K562 (cell line): ENCODE measurements around the gene TMEM19. TPM values are rescaled to one million over a fixed set of nuclear protein-coding genes. Genes with fewer than 3 reads are reported as not detected.

Experiments used
- ARID2 ChIP-seq: fragments of 450-650 bp; IDR thresholded peaks from 2 replicates; pipeline ENCODE4 v1.6.1; 2017; ENCODE audit warnings: antibody characterized with exemption, mild to moderate bottlenecking
- ATF2 ChIP-seq: sonication (generic); formaldehyde crosslinking; IDR thresholded peaks from 2 replicates; pipeline ENCODE4 v1.8.1; 2022; ENCODE audit warnings: missing genetic modification reagents
- CBX5 ChIP-seq: IDR thresholded peaks from 2 replicates; pipeline ENCODE4 v1.6.1; 2014; ENCODE audit warnings: low read depth, borderline replicate concordance
- CLOCK ChIP-seq: fragments of 250-450 bp; sonication (Bioruptor Pico); IDR thresholded peaks from 2 replicates; pipeline ENCODE4 v1.4.0; 2020; ENCODE audit warnings: mild to moderate bottlenecking, moderate library complexity, borderline replicate concordance
- DNMT1 ChIP-seq: fragments of 450-650 bp; IDR thresholded peaks from 2 replicates; pipeline ENCODE4 v1.6.1; 2016; ENCODE audit warnings: antibody characterized with exemption, mild to moderate bottlenecking
- FOXP1 ChIP-seq: sonication (generic); formaldehyde crosslinking; IDR thresholded peaks from 2 replicates; pipeline ENCODE4 v1.8.0; 2022; ENCODE audit warnings: mild to moderate bottlenecking, missing genetic modification reagents
- HDAC1 ChIP-seq, 2 experiments: fragments of 450-650 bp; IDR thresholded peaks; 2 replicates each; pipeline ENCODE4 v1.6.1; 2016 to 2017; ENCODE audit warnings: inconsistent platforms in 1 of 2, mild to moderate bottlenecking in 1 of 2, moderate library complexity in 1 of 2
- MLX ChIP-seq, 2 experiments: fragments of 450-650 bp in 1 of 2; sonication (generic) in 1 of 2; formaldehyde crosslinking; conservative IDR thresholded peaks; 2 replicates each; pipeline versions ENCODE4 v1.4.0 to v1.8.1; 2020 to 2022; ENCODE audit warnings: mild to moderate bottlenecking in 1 of 2, missing genetic modification reagents in 1 of 2
- NCOA1 ChIP-seq: fragments of 450-650 bp; IDR thresholded peaks from 2 replicates; pipeline ENCODE4 v1.6.1; 2016; ENCODE audit warnings: low read depth
- NFXL1 ChIP-seq: fragments of 450-650 bp; formaldehyde crosslinking; IDR thresholded peaks from 2 replicates; pipeline ENCODE4 v1.4.0; 2021; ENCODE audit warnings: mild to moderate bottlenecking
- RBM34 ChIP-seq: fragments of 200-400 bp; formaldehyde crosslinking; IDR thresholded peaks from 2 replicates; pipeline ENCODE4 v1.6.1; 2018; ENCODE audit warnings: low read length, borderline replicate concordance; ENCODE audit not compliant: insufficient read depth
- RCOR1 ChIP-seq, 2 experiments: IDR thresholded peaks; 2 replicates each; pipeline ENCODE4 v1.6.1; 2012; ENCODE audit warnings: low read depth in 2 of 2, low read length in 2 of 2, borderline replicate concordance in 1 of 2, improper control_type of control experiment in 1 of 2
- SMARCB1 ChIP-seq: IDR thresholded peaks from 2 replicates; pipeline ENCODE4 v1.6.1; 2011; ENCODE audit warnings: improper control_type of control experiment, low read depth; ENCODE audit not compliant: insufficient read length
- TAF1 ChIP-seq: IDR thresholded peaks from 2 replicates; pipeline ENCODE4 v1.6.1; 2011; ENCODE audit warnings: mild to moderate bottlenecking, low read length, moderate library complexity; ENCODE audit not compliant: insufficient read depth, control insufficient read depth, severe bottlenecking; ENCODE audit errors: extremely low read depth
- TFAP4 ChIP-seq: sonication (generic); formaldehyde crosslinking; IDR thresholded peaks from 2 replicates; pipeline ENCODE4 v1.8.0; 2022; ENCODE audit warnings: missing genetic modification reagents, mild to moderate bottlenecking, moderate library complexity, borderline replicate concordance
- XRCC4 ChIP-seq: IDR thresholded peaks from one replicate; pipeline ENCODE4 v1.6.1; 2011; ENCODE audit not compliant: insufficient read depth, insufficient read length; ENCODE audit errors: extremely low read depth
- ZNF143 ChIP-seq: sonication (generic); formaldehyde crosslinking; IDR thresholded peaks from 2 replicates; pipeline ENCODE4 v1.9.0; 2022; ENCODE audit warnings: mild to moderate bottlenecking, missing genetic modification reagents
- ZNF639 ChIP-seq, 2 experiments: fragments of 200-800 bp in 1 of 2; sonication (Bioruptor generic) in 1 of 2; sonication (generic) in 1 of 2; formaldehyde crosslinking in 1 of 2; IDR thresholded peaks in 1 of 2; conservative IDR thresholded peaks in 1 of 2; 2 replicates each; pipeline versions ENCODE4 v1.5.0 to v1.6.1; 2016 to 2020; ENCODE audit warnings: missing compliant biosample characterization in 1 of 2, missing genetic modification characterization in 1 of 2, missing genetic modification reagents in 1 of 2
- ZSCAN29 ChIP-seq: fragments of 450-650 bp; IDR thresholded peaks from 2 replicates; pipeline ENCODE4 v1.6.1; 2017
- polyA plus RNA-seq, 8 experiments: library from polyadenylated mRNA; depleted of rRNA in 4 of 8; stranded (reverse) in 5 of 8; unstranded in 3 of 8; fragments of >200 nt; fragmentation: Nextera tagmentation in 2 of 8; fragmentation: Illumina TruSeq in 1 of 8; extraction: Ambion mirVana in 2 of 8; extraction: Trizol in 1 of 8; gene quantifications; 2 replicates each; pipeline versions ENCODE4 v1.2.1 to v1.2.3, GENCODE V29; 2011 to 2014; ENCODE audit warnings: inconsistent platforms in 1 of 8, missing spikeins in 1 of 8
- total RNA-seq, 7 experiments: library from RNA; depleted of rRNA in 6 of 7; stranded (reverse); fragments of >200 nt in 6 of 7; fragmentation: Illumina TruSeq in 2 of 7; extraction: Trizol in 2 of 7; gene quantifications; 2 replicates each; pipeline versions ENCODE4 v1.2.1 to v1.2.3, GENCODE V29; 2011 to 2021; ENCODE audit warnings: low replicate concordance in 1 of 7

TMEM19 gene
- total and polyA plus RNA-seq, 9 of the 15 experiments (the other 6 are each of a cell fraction or from before 2014, with no cell fraction given): 8.2 to 24.2 (median 17.2) TPM

GRCh38 chr12:71662849-71663560 is 22.9 kb upstream of the TMEM19 start (continued):
- TF ChIP-seq RCOR1 (IDR thresholded peaks at IDR 0.05; ENCODE audit: borderline replicate concordance in 1 of 2, low read depth in 2 of 2, low read length in 2 of 2): no peak
- TF ChIP-seq ZNF639 (CRISPR knock-in tag; conservative IDR thresholded peaks at IDR 0.05 in 1 of 2, IDR thresholded peaks at IDR 0.05 in 1 of 2): no peak
- no peak for TF ChIP-seq MLX (CRISPR knock-in tag; conservative IDR thresholded peaks at IDR 0.05)
- no peak for TF ChIP-seq RBM34
- TF ChIP-seq NFXL1 (CRISPR knock-in tag): no peak
- TF ChIP-seq CBX5: no peak
- no peak for TF ChIP-seq ATF2 (CRISPR knock-in tag)
- no peak for TF ChIP-seq ARID2
- 0 out of 2 replicates have a peak, but pooled peaks have one; percentile 38 for TF ChIP-seq ZNF143
- TF ChIP-seq XRCC4: no peak
- TF ChIP-seq ZSCAN29: peak; percentile 15; the same call in 1 of the 2 replicates
- no peak for TF ChIP-seq TAF1
- 0 out of 2 replicates have a peak, but pooled peaks have one; percentile 19 for TF ChIP-seq NCOA1
- TF ChIP-seq TFAP4 (CRISPR knock-in tag): peak; percentile 56; the same call in 1 of the 2 replicates
- TF ChIP-seq SMARCB1: no peak
- TF ChIP-seq DNMT1: no peak
- no peak for TF ChIP-seq CLOCK
- TF ChIP-seq FOXP1 (CRISPR knock-in tag): peak; percentile 85; the same call in 1 of the 2 replicates
- 0 out of 4 replicates have a peak, but pooled peaks of 1 of the 2 experiments have one; percentile 37 for TF ChIP-seq HDAC1 (IDR thresholded peaks at IDR 0.05)
